ENCODE results near the gene GPR155.
"Not testable (repeated sequence)": the region's sequence is repeated elsewhere in the genome, so short reads cannot be mapped to it uniquely, and the experiment has no call there.

Gene GPR155

GRCh38 chr2:174431902-174432301 lies 54.9 kb downstream of the GPR155 start:
- no peaks in the 10 kb centered on the region for H3K36me3 ChIP-seq (ENCODE audit: control insufficient read depth, insufficient read depth, low read length)
- no peaks in the 10 kb centered on the region for H3K27me3 ChIP-seq (replicated peaks; ENCODE audit: control insufficient read depth, insufficient read depth, low read length)
- TF ChIP-seq CTCF (IDR thresholded peaks at IDR 0.05; ENCODE audit: insufficient read depth, low read length, poor library complexity, severe bottlenecking): no peak
- no peak overlapping the region for H3K4me3 ChIP-seq (replicated peaks; ENCODE audit: low read depth, low read length)
- no peak for DNase-seq (ENCODE audit: extremely low read depth, insufficient read length)

- H3K4me3 ChIP-seq (replicated peaks; ENCODE audit: low read depth, low read length): no peak overlapping the region
- no peaks in the 10 kb centered on the region for H3K27me3 ChIP-seq (replicated peaks; ENCODE audit: control insufficient read depth, insufficient read depth, low read length)
- TF ChIP-seq CTCF (IDR thresholded peaks at IDR 0.05; ENCODE audit: insufficient read depth, low read length, poor library complexity, severe bottlenecking): no peak
- H3K36me3 ChIP-seq (ENCODE audit: control insufficient read depth, insufficient read depth, low read length): no peaks in the 10 kb centered on the region
- no peak for DNase-seq (ENCODE audit: extremely low read depth, insufficient read length)
These were observed 56.8 kb downstream of the GPR155 start for GRCh38 chr2:174430066-174430465.

DNA sequence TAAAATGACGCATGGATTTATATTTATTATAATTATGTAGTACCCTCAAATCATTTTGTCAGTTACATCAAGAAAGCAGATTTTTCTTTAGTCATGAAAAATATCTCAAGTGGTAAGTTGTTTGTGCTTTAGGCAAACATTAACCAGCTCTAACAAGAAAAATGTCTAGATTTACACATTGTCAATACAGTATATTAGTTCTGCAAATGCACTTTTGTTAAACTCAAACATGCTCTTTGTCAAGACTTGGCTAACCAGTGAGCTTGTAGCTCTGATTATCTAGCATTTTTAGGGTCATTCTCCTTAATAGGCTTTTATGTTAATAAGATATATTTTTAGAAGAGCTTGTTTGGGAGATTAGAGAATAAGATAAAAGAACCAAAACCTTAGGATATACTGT lies 58.6 kb downstream of the GPR155 start:
- Histone ChIP-seq H3K36me3 (ENCODE audit: control insufficient read depth, insufficient read depth, low read length) (no peaks in the 10 kb centered on the region), H3K4me3 (replicated peaks; ENCODE audit: low read depth, low read length) (no peak overlapping the region), H3K27me3 (replicated peaks; ENCODE audit: control insufficient read depth, insufficient read depth, low read length) (no peaks in the 10 kb centered on the region)
- no peak for TF ChIP-seq CTCF (IDR thresholded peaks at IDR 0.05; ENCODE audit: insufficient read depth, low read length, poor library complexity, severe bottlenecking)
- no peak for DNase-seq (ENCODE audit: extremely low read depth, insufficient read length)

DNA sequence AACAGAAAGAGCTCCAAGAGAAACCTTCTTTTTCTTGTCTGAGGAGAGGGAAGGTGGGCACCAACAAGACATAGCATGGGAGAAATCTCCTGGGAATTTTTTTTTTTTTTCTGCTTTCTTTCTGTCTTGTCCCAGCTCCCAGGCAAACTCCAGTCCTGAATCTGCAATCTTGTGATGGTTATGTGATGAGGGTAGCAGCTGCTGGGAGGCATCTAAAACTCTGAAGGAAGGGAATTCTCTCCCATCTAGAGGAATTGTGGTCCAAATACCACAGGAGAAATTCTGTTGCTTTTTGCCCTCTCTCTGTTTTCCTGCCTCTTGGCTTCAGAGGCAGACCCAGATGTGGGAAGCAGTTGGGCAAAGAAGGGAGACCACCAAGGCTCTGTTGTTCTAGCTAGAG lies 74.6 kb downstream of the GPR155 start:
- no peak for TF ChIP-seq CTCF (IDR thresholded peaks at IDR 0.05; ENCODE audit: insufficient read depth, low read length, poor library complexity, severe bottlenecking)

DNA sequence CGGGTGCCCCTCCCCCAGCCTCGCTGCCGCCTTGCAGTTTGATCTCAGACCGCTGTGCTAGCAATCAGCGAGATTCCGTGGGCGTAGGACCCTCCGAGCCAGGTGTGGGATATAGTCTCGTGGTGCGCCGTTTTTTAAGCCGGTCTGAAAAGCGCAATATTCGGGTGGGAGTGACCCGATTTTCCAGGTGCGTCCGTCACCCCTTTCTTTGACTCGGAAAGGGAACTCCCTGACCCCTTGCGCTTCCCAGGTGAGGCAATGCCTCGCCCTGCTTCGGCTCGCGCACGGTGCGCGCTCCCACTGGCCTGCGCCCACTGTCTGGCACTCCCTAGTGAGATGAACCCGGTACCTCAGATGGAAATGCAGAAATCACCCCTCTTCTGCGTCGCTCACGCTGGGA lies 76.8 kb downstream of the GPR155 start:
- H3K4me3 ChIP-seq (replicated peaks; ENCODE audit: low read depth, low read length); DNase-seq (ENCODE audit: extremely low read depth, insufficient read length); H3K27me3 ChIP-seq (replicated peaks; ENCODE audit: control insufficient read depth, insufficient read depth, low read length); H3K36me3 ChIP-seq (ENCODE audit: control insufficient read depth, insufficient read depth, low read length): not testable (repeated sequence)

More for the DNA sequence above, 74.6 kb downstream of the GPR155 start:
- no peak for DNase-seq (ENCODE audit: extremely low read depth, insufficient read length)
- Histone ChIP-seq H3K36me3 (ENCODE audit: control insufficient read depth, insufficient read depth, low read length) (no peaks in the 10 kb centered on the region), H3K27me3 (replicated peaks; ENCODE audit: control insufficient read depth, insufficient read depth, low read length) (no peaks in the 10 kb centered on the region), H3K4me3 (replicated peaks; ENCODE audit: low read depth, low read length) (no peak overlapping the region)

DNA sequence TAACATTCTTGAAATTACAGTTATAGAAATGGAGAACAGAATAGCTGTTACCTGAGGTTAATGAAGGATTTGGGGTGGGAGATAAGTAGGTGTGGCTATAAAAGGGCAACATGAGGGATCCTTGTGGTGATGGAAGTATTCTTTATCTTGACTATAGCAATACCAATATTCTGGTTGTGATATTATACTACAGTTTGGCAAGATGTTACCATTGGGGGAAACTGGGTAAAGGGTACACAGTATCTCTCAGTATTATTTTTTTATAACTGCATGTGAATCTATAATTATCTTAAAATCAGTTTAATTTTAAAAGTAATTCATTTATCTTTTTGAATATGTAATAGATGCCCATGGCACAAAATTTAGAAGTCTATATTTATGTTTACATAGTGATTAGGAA lies 83.2 kb downstream of the GPR155 start:
- H3K27me3 ChIP-seq (replicated peaks; ENCODE audit: control insufficient read depth, insufficient read depth, low read length): no peaks in the 10 kb centered on the region
- no peak for DNase-seq (ENCODE audit: extremely low read depth, insufficient read length)
- no peak overlapping the region for H3K4me3 ChIP-seq (replicated peaks; ENCODE audit: low read depth, low read length)
- no peaks in the 10 kb centered on the region; the same call in 1 of the 2 replicates for H3K36me3 ChIP-seq (ENCODE audit: control insufficient read depth, insufficient read depth, low read length)
- no peak for TF ChIP-seq CTCF (IDR thresholded peaks at IDR 0.05; ENCODE audit: insufficient read depth, low read length, poor library complexity, severe bottlenecking)
